A549 (cell line): Measurements from ENCODE around the gene INPP5K. TPM values are rescaled to one million over a fixed set of nuclear protein-coding genes. Genes with fewer than 3 reads are reported as not detected.

Source experiments
- ATAC-seq, 2 experiments: fragments of 200-7000 bp in 1 of 2; fragments of >200 bp in 1 of 2; cut with Nextera tagmentation in 1 of 2; cut with Tn5 transposase in 1 of 2; 3 replicates each; pipeline versions ENCODE4 v1.8.0 to v1.9.1; 2018 to 2020; ENCODE audit warnings: mild to moderate bottlenecking in 1 of 2, moderate library complexity in 1 of 2
- CTCF ChIA-PET: fragments of 300-600 bp; sonication (Branson Sonifier 250); formaldehyde crosslinking; extraction: SDS; loops from one replicate; lab custom pipeline; 2021; ENCODE audit warnings: antibody characterized with exemption, inconsistent platforms; lab: Yijun Ruan, JAX
- POLR2A ChIA-PET: fragments of 350-600 bp; formaldehyde crosslinking; extraction: SDS; loops from one replicate; lab custom pipeline; 2021; ENCODE audit warnings: antibody characterized with exemption, inconsistent platforms; lab: Yijun Ruan, JAX
- DNase-seq, 2 experiments: peaks; one replicate each; pipeline versions ENCODE4 v3.0.0 to v3.0.0-alpha.2; 2011 to 2016; ENCODE audit warnings: low read depth in 1 of 2, low spot score in 1 of 2
- FAIRE-seq: peaks from 2 replicates; lab custom pipeline; 2011; peaks lifted over from hg19 to GRCh38; lab: Jason Lieb, UNC
- H3K27ac ChIP-seq, 2 experiments: fragments of >200 bp; sonication (Bioruptor Twin); formaldehyde crosslinking; 3 replicates each; pipeline ENCODE4 v1.5.1; 2016 to 2017
- H3K4me1 ChIP-seq: fragments of >200 bp; sonication (Bioruptor Twin); formaldehyde crosslinking; 3 replicates; pipeline ENCODE4 v1.6.1; 2016
- H3K4me2 ChIP-seq: fragments of >200 bp; sonication (Bioruptor Twin); formaldehyde crosslinking; 3 replicates; pipeline ENCODE4 v1.6.1; 2016
- H3K4me3 ChIP-seq: fragments of >200 bp; sonication (Bioruptor Twin); formaldehyde crosslinking; 3 replicates; pipeline ENCODE4 v1.5.1; 2016
- H3K9me3 ChIP-seq: fragments of >200 bp; sonication (Bioruptor Twin); formaldehyde crosslinking; 3 replicates; pipeline ENCODE4 v1.6.1; 2016
- ATOH8 ChIP-seq: fragments of 250-450 bp; sonication (Bioruptor Pico); IDR thresholded peaks from 2 replicates; pipeline ENCODE4 v1.5.0; 2020; ENCODE audit warnings: low read depth, mild to moderate bottlenecking, moderate library complexity
- HOXB5 ChIP-seq: fragments of 250-450 bp; sonication (Bioruptor Pico); IDR thresholded peaks from 2 replicates; pipeline ENCODE4 v1.5.0; 2020; ENCODE audit warnings: mild to moderate bottlenecking, moderate library complexity
- JUNB ChIP-seq: fragments of >200 bp; sonication (Bioruptor Twin); formaldehyde crosslinking; IDR thresholded peaks from 2 replicates; pipeline ENCODE4 v1.6.1; 2016
- KDM5A ChIP-seq: fragments of 200-600 bp; sonication (generic); IDR thresholded peaks from 2 replicates; pipeline ENCODE4 v1.6.1; 2016; ENCODE audit warnings: antibody characterized with exemption, mild to moderate bottlenecking
- MAFK ChIP-seq: fragments of 450-650 bp; IDR thresholded peaks from 2 replicates; pipeline ENCODE4 v1.6.1; 2014; ENCODE audit not compliant: partially characterized antibody
- NR3C1 ChIP-seq: fragments of >200 bp; sonication (Bioruptor Twin); formaldehyde crosslinking; IDR thresholded peaks from 3 replicates; pipeline ENCODE4 v1.6.1; 2017
- POLR2AphosphoS2 ChIP-seq: conservative IDR thresholded peaks from 2 replicates; pipeline ENCODE4 v1.6.1; 2012; ENCODE audit warnings: low read length, improper control_type of control experiment, inconsistent platforms
- RCOR1 ChIP-seq: fragments of 150-350 bp; IDR thresholded peaks from 2 replicates; pipeline ENCODE4 v1.6.1; 2014; ENCODE audit warnings: antibody characterized with exemption, low read length, low read depth
- TP53 ChIP-seq: fragments of 250-450 bp; sonication (Bioruptor Pico); IDR thresholded peaks from 2 replicates; pipeline ENCODE4 v1.5.0; 2021; ENCODE audit warnings: mild to moderate bottlenecking, moderate library complexity
- USF2 ChIP-seq: fragments of 450-650 bp; IDR thresholded peaks from 2 replicates; pipeline ENCODE4 v1.6.1; 2014; ENCODE audit warnings: antibody characterized with exemption
- WGBS: methylation state at CpG from one replicate; pipeline ENCODE4 v1.1.6; 2017; ENCODE audit errors: missing lambda C conversion rate; 5-methylcytosine and 5-hydroxymethylcytosine counted together
- polyA plus RNA-seq, 4 experiments: library from polyadenylated mRNA; depleted of rRNA in 3 of 4; stranded (reverse); fragments of >200 nt; fragmentation: RNase III in 1 of 4; extraction: RNeasy Plus Mini Kit Qiagen cat#74134 plus additional on column Dnase treatment in 1 of 4; gene quantifications; 2 replicates in 3 of 4; 3 replicates in 1 of 4; pipeline ENCODE4 v1.2.3, GENCODE V29; 2011 to 2017
- TF ChIP-seq, protein P1 (sequence below): fragments of >200 bp; sonication (Bioruptor Twin); formaldehyde crosslinking; IDR thresholded peaks from 3 replicates; pipeline ENCODE4 v1.6.1; 2016

INPP5K gene
- polyA plus RNA-seq, 2 of the 4 experiments (the other 2 are of a cell fraction), result 24.3 to 30.8 TPM

- H3K9me3 ChIP-seq, result no peaks in the 10 kb centered on the region
- peaks cover 12% of the 10 kb centered on the region; the same call in 2 of the 3 replicates for H3K4me1 ChIP-seq
- DNase-seq, result no peak
- TF ChIP-seq TP53 (CRISPR knock-in tag) (no peak), MAFK (peak; percentile 48), POLR2AphosphoS2 (no peak), USF2 (no peak)
- TF ChIP-seq, protein P1, sequence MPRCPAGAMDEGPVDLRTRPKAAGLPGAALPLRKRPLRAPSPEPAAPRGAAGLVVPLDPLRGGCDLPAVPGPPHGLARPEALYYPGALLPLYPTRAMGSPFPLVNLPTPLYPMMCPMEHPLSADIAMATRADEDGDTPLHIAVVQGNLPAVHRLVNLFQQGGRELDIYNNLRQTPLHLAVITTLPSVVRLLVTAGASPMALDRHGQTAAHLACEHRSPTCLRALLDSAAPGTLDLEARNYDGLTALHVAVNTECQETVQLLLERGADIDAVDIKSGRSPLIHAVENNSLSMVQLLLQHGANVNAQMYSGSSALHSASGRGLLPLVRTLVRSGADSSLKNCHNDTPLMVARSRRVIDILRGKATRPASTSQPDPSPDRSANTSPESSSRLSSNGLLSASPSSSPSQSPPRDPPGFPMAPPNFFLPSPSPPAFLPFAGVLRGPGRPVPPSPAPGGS, result no peak
- TF ChIP-seq, all 56 proteins: peak for 1
- POLR2A ChIA-PET, result no interaction called here
- 91% methylated on average over 22 of the region's 22 CpGs for WGBS
- FAIRE-seq, result no peak
- CTCF ChIA-PET, result interaction anchor here (0.6 to 3.4 kb wide), 4 partner anchors 16 to 655 kb away, joined by 3 to 24 read pairs (median 6); no protein-coding TSS in a partner anchor
- ATAC-seq, result no peak
- H3K27ac ChIP-seq, result no peak overlapping the region
- no peak overlapping the region for H3K4me3 ChIP-seq
- H3K4me2 ChIP-seq, result no peak overlapping the region
These were observed 41.1 kb upstream of the INPP5K start for GRCh38 chr17:1557355-1558095.

GRCh38 chr17:1555651-1556471 lies 39.4 kb upstream of the INPP5K start:
- H3K4me3 ChIP-seq, result no peak overlapping the region
- ATAC-seq, result no peak
- H3K4me2 ChIP-seq, result no peak overlapping the region
- WGBS, result 93% methylated on average over 15 of the region's 15 CpGs
- H3K27ac ChIP-seq, result no peak overlapping the region
- CTCF ChIA-PET, result interaction anchor here (0.9 to 3.5 kb wide), 2 partner anchors 23 to 74 kb away, joined by 4 to 11 read pairs; no protein-coding TSS in a partner anchor
- no peak for TF ChIP-seq HOXB5 (CRISPR knock-in tag)
- TF ChIP-seq JUNB, result no peak
- no peak for TF ChIP-seq ATOH8 (CRISPR knock-in tag)
- TF ChIP-seq, protein P1, result no peak
- TF ChIP-seq RCOR1, result no peak
- no peak for TF ChIP-seq KDM5A
- TF ChIP-seq USF2, result no peak
- TF ChIP-seq NR3C1, result no peak
- TF ChIP-seq, all 56 proteins: peak for 0
- POLR2A ChIA-PET, result no interaction called here
- H3K9me3 ChIP-seq, result no peaks in the 10 kb centered on the region
- DNase-seq, result no peak
- FAIRE-seq, result no peak
- H3K4me1 ChIP-seq, result peaks cover 5% of the 10 kb centered on the region; the same call in 2 of the 3 replicates

GRCh38 chr17:1554751-1555540 lies 38.5 kb upstream of the INPP5K start:
- Histone ChIP-seq H3K4me3 (no peak overlapping the region), H3K4me1 (no peaks in the 10 kb centered on the region), H3K27ac (0 out of 6 replicates have a peak overlapping the region, but pooled peaks of 1 of the 2 experiments have one; percentile 10), H3K4me2 (no peak overlapping the region)
- 86% methylated on average over 9 of the region's 9 CpGs for WGBS
- no peak for DNase-seq
- ChIA-PET CTCF (interaction anchor here (0.5 to 3.5 kb wide), 5 partner anchors 19 to 231 kb away, joined by 3 to 11 read pairs (median 5); partner anchors contain the start of gene RILP), POLR2A (no interaction called here)
- TF ChIP-seq MAFK (peak; percentile 80), POLR2AphosphoS2 (no peak)
- TF ChIP-seq, all 56 proteins: peak for 1
- FAIRE-seq (no peak), ATAC-seq (no peak)
- H3K9me3 ChIP-seq, result no peaks in the 10 kb centered on the region
